Measurements from ENCODE around the gene HSPA12B. TPM values are rescaled to one million over a fixed set of nuclear protein-coding genes. Genes with fewer than 3 reads are reported as not detected.

Gene HSPA12B
- total and polyA plus RNA-seq, 2 of the 13 experiments (the other 11 are each of a cell fraction or from before 2014, with no cell fraction given): 0.01 TPM; not detected in 1

DNA sequence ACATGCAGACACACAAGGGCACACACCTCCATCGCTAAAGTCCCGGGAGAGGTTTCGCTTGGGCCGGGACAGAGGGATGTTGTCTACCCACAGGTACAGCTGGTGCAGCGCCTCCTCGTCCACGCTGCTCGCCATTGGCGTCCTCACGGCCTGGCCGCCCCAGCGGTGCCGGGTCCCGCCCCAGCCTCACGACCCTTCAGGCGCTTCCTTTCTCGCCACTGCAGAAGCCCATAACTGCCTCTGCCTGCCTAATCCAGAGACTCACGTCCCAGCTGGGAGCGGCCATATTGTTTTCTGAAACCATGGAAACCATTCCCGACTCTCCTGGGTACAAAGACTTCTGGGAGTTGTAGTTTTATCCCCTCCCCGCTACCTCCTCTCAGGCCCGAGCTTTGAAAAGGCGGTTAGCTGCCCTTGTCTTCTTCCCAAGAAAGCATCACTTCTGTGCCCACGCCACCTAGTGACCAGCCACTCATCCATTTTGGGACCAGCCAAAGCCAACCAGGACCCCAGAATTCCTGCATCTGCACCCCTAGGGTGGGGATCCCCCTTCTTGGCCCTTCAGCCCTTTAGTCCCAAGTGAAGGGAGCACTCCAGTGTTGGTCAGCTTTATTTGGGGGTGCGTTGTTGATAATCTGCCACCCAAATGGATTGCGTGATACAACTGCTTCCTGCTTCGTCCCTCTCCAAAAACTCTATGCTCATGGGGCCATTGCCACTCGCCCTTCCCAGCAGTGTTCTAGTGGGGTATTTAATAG lies 48.8 kb downstream of the HSPA12B start, which contains the start of gene SPEF1 (continued):
- TF ChIP-seq PHF20 (CRISPR knock-in tag; IDR thresholded peaks at IDR 0.05) (no peak; the same call in 1 of the 2 replicates), CHD2 (IDR thresholded peaks at IDR 0.05; ENCODE audit: low read depth, low read length) (peak; percentile 62), DDIT3 (CRISPR knock-in tag; IDR thresholded peaks at IDR 0.05) (no peak), ZNF292 (CRISPR knock-in tag; IDR thresholded peaks at IDR 0.05; ENCODE audit: borderline replicate concordance, low read depth) (no peak), ZNF264 (CRISPR knock-in tag; IDR thresholded peaks at IDR 0.05) (0 out of 2 replicates have a peak, but pooled peaks have one; percentile 57), HOXA7 (CRISPR knock-in tag; IDR thresholded peaks at IDR 0.05) (no peak), NCOA1 (CRISPR knock-in tag; IDR thresholded peaks at IDR 0.05) (no peak), NFRKB (IDR thresholded peaks at IDR 0.05) (no peak), ZUFSP (CRISPR knock-in tag; IDR thresholded peaks at IDR 0.05; ENCODE audit: borderline replicate concordance) (no peak), ZFP82 (CRISPR knock-in tag; IDR thresholded peaks at IDR 0.05; ENCODE audit: borderline replicate concordance) (no peak), U2AF2 (IDR thresholded peaks at IDR 0.05; ENCODE audit: low read depth, low read length) (no peak), MYNN (CRISPR knock-in tag; IDR thresholded peaks at IDR 0.05; ENCODE audit: low read depth) (peak; percentile 87), ZNF572 (CRISPR knock-in tag; IDR thresholded peaks at IDR 0.05) (peak; percentile 69; the same call in 1 of the 2 replicates), MTF1 (CRISPR knock-in tag; IDR thresholded peaks at IDR 0.05) (no peak), FOSL2 (CRISPR knock-in tag; IDR thresholded peaks at IDR 0.05) (peak; percentile 53), ATF4 (CRISPR knock-in tag; IDR thresholded peaks at IDR 0.05) (no peak), EED (CRISPR knock-in tag; IDR thresholded peaks at IDR 0.05) (peak; percentile 65; the same call in 1 of the 2 replicates), ZNF235 (CRISPR knock-in tag; IDR thresholded peaks at IDR 0.05; ENCODE audit: borderline replicate concordance) (peak; percentile 36; the same call in 1 of the 2 replicates), ZNF350 (CRISPR knock-in tag; IDR thresholded peaks at IDR 0.05; ENCODE audit: borderline replicate concordance, low read depth) (peak; percentile 84), SP2 (CRISPR knock-in tag; IDR thresholded peaks at IDR 0.05) (no peak), ELF4 (CRISPR knock-in tag; IDR thresholded peaks at IDR 0.05; ENCODE audit: borderline replicate concordance) (no peak), KLF9 (CRISPR knock-in tag; IDR thresholded peaks at IDR 0.05; ENCODE audit: low read depth) (no peak), KDM1A (CRISPR knock-in tag; IDR thresholded peaks at IDR 0.05) (peak; percentile 64; the same call in 1 of the 2 replicates)
- TF ChIP-seq, protein P1, sequence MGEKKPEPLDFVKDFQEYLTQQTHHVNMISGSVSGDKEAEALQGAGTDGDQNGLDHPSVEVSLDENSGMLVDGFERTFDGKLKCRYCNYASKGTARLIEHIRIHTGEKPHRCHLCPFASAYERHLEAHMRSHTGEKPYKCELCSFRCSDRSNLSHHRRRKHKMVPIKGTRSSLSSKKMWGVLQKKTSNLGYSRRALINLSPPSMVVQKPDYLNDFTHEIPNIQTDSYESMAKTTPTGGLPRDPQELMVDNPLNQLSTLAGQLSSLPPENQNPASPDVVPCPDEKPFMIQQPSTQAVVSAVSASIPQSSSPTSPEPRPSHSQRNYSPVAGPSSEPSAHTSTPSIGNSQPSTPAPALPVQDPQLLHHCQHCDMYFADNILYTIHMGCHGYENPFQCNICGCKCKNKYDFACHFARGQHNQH (CRISPR knock-in tag; IDR thresholded peaks at IDR 0.05): peak; percentile 65; the same call in 1 of the 2 replicates
- TF ChIP-seq, protein P2, sequence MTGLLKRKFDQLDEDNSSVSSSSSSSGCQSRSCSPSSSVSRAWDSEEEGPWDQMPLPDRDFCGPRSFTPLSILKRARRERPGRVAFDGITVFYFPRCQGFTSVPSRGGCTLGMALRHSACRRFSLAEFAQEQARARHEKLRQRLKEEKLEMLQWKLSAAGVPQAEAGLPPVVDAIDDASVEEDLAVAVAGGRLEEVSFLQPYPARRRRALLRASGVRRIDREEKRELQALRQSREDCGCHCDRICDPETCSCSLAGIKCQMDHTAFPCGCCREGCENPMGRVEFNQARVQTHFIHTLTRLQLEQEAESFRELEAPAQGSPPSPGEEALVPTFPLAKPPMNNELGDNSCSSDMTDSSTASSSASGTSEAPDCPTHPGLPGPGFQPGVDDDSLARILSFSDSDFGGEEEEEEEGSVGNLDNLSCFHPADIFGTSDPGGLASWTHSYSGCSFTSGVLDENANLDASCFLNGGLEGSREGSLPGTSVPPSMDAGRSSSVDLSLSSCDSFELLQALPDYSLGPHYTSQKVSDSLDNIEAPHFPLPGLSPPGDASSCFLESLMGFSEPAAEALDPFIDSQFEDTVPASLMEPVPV (CRISPR knock-in tag; IDR thresholded peaks at IDR 0.05): peak; percentile 68; the same call in 1 of the 2 replicates

All from HepG2 (cell line).